D721Med (cell line): ENCODE results near the gene TYSND1.

Source experiments
- DNase-seq: peaks from one replicate; pipeline ENCODE4 v3.0.0; 2011; ENCODE audit warnings: low spot score; ENCODE audit not compliant: insufficient read length
- FAIRE-seq: peaks from 2 replicates; lab custom pipeline; 2011; peaks lifted over from hg19 to GRCh38; lab: Jason Lieb, UNC
- CTCF ChIP-seq: IDR thresholded peaks from 2 replicates; pipeline ENCODE4 v1.5.1; 2012; ENCODE audit warnings: mild to moderate bottlenecking, control low read depth; ENCODE audit not compliant: insufficient read depth; ENCODE audit errors: missing control alignments

The TYSND1 gene

GRCh38 chr10:70090951-70091350 is 55.5 kb downstream of the TYSND1 start:
- no peak for FAIRE-seq
- no peak for TF ChIP-seq CTCF
- DNase-seq = no peak

- FAIRE-seq = no peak
- TF ChIP-seq CTCF = no peak
- no peak for DNase-seq
These were observed 56.5 kb downstream of the TYSND1 start for GRCh38 chr10:70090013-70090412.

GRCh38 chr10:70088308-70088698 is 58.2 kb downstream of the TYSND1 start:
- FAIRE-seq = no peak
- no peak for DNase-seq
- TF ChIP-seq CTCF = no peak
